Activated CD4-positive, alpha-beta T cell treated with anti-CD3 and anti-CD28 coated beads for 24 hours (primary cell): ENCODE measurements around the gene ZSCAN21.

Source experiments
- DNase-seq, 2 donors: peaks; one replicate each; pipeline ENCODE4 v3.0.0-alpha.2; 2020; ENCODE audit warnings: low read depth in 2 of 2

ZSCAN21 gene

GRCh38 chr7:100027197-100027596 lies 22.4 kb upstream of the ZSCAN21 start:
- no peak for DNase-seq

- DNase-seq: no peak
Observed at GRCh38 chr7:100029596-100029995, 20.0 kb upstream of the ZSCAN21 start.

- DNase-seq: no peak
Observed at GRCh38 chr7:100033526-100033925, 16.0 kb upstream of the ZSCAN21 start.

- DNase-seq: no peak
Observed at GRCh38 chr7:100034871-100035510, 14.6 kb upstream of the ZSCAN21 start.

- DNase-seq: no peak
Observed at GRCh38 chr7:100035876-100036275, 13.7 kb upstream of the ZSCAN21 start.

GRCh38 chr7:100038326-100038725 lies 11.2 kb upstream of the ZSCAN21 start:
- DNase-seq: no peak

- DNase-seq: no peak
Observed at GRCh38 chr7:100040575-100040974, 9.0 kb upstream of the ZSCAN21 start.

GRCh38 chr7:100044718-100045117 lies 4.9 kb upstream of the ZSCAN21 start:
- no peak for DNase-seq

- DNase-seq: no peak
Observed at GRCh38 chr7:100048680-100049079, 894 bp upstream of the ZSCAN21 start.

GRCh38 chr7:100051611-100052010 lies 2.0 kb downstream of the ZSCAN21 start:
- DNase-seq: no peak

- DNase-seq: peak in 1 of 2 donors; percentile 7
Observed at GRCh38 chr7:100053215-100053614, 3.6 kb downstream of the ZSCAN21 start.

- no peak for DNase-seq
Observed at GRCh38 chr7:100057006-100057405, 7.4 kb downstream of the ZSCAN21 start.

- DNase-seq: no peak
Observed at GRCh38 chr7:100059251-100059739, 9.7 kb downstream of the ZSCAN21 start.

- no peak for DNase-seq
Observed at GRCh38 chr7:100061518-100062193, 12.1 kb downstream of the ZSCAN21 start.

GRCh38 chr7:100063376-100063775 lies 13.8 kb downstream of the ZSCAN21 start:
- DNase-seq: no peak

GRCh38 chr7:100064162-100064561 lies 14.6 kb downstream of the ZSCAN21 start:
- no peak for DNase-seq

GRCh38 chr7:100065452-100066186 lies 16.0 kb downstream of the ZSCAN21 start:
- no peak for DNase-seq

- DNase-seq: no peak
Observed at GRCh38 chr7:100066953-100067352, 17.4 kb downstream of the ZSCAN21 start.

GRCh38 chr7:100069991-100070390 lies 20.4 kb downstream of the ZSCAN21 start:
- no peak for DNase-seq

GRCh38 chr7:100071018-100071723 lies 21.6 kb downstream of the ZSCAN21 start:
- no peak for DNase-seq

- no peak for DNase-seq
Observed at GRCh38 chr7:100072462-100072861, 22.9 kb downstream of the ZSCAN21 start.

- no peak for DNase-seq
Observed at GRCh38 chr7:100074841-100075240, 25.3 kb downstream of the ZSCAN21 start.
